HEK293 (cell line): ENCODE results near the gene MPV17.

Source experiments
- ZNF792 ChIP-seq: fragments of 450-650 bp; formaldehyde crosslinking; IDR thresholded peaks from 2 replicates; pipeline ENCODE4 v1.5.1; 2016; ENCODE audit warnings: missing biosample characterization, missing genetic modification characterization
- TF ChIP-seq, protein P1 (sequence below): fragments of 450-650 bp; formaldehyde crosslinking; IDR thresholded peaks from 2 replicates; pipeline ENCODE4 v1.5.1; 2016; ENCODE audit warnings: missing biosample characterization, missing genetic modification characterization

DNA sequence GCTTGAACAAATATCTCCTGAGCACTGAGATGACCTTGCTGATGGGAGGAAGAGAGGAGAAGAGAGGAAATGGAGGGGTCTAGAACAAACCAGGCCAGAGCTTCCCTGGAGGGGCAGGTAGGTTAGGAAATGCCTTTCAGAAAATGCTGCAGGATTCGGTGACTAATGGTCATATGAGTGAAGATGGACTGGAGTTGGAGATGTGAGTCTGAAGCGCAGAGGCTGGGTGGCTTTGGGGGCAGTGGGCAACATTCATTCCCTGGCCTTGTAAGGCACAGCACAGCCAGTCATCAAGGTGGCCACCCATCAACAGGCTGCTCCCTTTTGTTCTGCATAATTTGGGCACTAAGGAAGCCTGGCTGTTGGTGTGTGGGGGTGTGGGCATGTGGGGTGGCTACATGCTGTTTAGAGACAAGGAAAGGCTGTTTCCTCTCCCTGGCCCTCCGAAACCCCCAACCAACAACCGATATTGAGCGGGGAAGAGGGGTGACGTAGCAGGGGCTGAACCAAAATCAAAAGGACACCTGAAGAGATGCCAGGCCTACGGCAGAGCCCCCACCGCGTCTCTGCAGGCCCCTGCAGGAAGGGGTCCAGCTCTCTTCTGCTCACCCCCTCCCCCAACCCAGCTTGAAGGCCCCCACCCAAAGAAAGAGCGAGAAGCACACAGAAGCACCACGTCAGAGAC is 61.5 kb downstream of the MPV17 start:
- TF ChIP-seq, protein P1, sequence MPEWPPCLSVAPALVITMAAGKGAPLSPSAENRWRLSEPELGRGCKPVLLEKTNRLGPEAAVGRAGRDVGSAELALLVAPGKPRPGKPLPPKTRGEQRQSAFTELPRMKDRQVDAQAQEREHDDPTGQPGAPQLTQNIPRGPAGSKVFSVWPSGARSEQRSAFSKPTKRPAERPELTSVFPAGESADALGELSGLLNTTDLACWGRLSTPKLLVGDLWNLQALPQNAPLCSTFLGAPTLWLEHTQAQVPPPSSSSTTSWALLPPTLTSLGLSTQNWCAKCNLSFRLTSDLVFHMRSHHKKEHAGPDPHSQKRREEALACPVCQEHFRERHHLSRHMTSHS (tag by site-specific recombination): no peak
- no peak for TF ChIP-seq ZNF792
